ENCODE measurements around the gene TSGA10.
"Not testable (repeated sequence)": the region's sequence is repeated elsewhere in the genome, so short reads cannot be mapped to it uniquely, and the experiment has no call there.

TSGA10 gene, protein sequence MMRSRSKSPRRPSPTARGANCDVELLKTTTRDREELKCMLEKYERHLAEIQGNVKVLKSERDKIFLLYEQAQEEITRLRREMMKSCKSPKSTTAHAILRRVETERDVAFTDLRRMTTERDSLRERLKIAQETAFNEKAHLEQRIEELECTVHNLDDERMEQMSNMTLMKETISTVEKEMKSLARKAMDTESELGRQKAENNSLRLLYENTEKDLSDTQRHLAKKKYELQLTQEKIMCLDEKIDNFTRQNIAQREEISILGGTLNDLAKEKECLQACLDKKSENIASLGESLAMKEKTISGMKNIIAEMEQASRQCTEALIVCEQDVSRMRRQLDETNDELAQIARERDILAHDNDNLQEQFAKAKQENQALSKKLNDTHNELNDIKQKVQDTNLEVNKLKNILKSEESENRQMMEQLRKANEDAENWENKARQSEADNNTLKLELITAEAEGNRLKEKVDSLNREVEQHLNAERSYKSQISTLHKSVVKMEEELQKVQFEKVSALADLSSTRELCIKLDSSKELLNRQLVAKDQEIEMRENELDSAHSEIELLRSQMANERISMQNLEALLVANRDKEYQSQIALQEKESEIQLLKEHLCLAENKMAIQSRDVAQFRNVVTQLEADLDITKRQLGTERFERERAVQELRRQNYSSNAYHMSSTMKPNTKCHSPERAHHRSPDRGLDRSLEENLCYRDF

DNA sequence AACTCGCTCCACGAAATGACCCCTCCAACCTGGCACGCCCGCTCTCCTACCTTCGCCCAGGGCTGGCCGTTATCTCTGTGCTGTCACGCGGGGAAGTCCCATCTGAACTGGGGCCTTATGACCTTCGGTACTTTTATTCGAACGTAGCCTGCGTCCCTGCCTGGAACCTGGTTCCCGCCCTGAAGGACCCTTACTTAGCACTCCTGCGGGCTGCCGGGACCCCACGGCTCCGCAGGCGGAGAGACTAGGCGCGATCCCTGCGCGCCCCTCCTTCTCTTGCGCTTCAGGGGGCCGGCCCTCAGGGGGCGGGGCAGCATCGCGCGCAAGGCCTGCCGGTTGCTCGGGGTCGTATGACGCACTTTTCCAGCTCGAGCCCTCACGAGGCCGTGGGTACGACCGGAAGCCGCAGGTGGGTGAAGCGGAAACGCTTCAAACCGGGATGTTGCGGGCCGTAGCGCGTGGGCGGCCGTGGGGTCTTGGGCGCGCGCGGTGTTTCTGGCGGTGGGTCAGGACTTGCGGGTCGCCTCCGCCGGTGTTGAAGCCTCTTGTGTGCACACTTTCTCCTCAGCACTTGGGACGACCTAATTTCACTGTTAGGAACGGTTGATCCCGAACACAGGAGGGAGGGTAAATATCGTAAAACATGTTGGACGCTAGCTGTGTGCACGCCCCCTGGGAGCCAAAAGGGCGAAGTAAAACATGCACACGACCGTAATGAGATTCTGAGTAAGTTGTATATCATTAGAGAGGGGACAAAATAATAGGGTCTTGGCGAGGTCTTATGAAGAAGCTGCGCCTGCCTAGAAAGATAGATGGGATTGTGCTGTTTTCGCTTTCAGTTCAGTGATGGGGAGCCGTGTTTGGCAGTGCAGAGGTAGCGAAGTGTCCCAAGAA, at the start of gene TSGA10, which contains the start of gene LIPT1:
TSGA10 (minus strand) TSS at position 300 of the 894 bp plus-strand sequence. CDS start 45,503 bp downstream, outside the sequence.
LIPT1 (plus strand) TSS at position 325 of the 894 bp plus-strand sequence. CDS start 6,991 bp downstream, outside the sequence.
- in situ Hi-C loops (cut with HindIII; ENCODE audit: low sequenced_read_pairs): no loop called here

DNA sequence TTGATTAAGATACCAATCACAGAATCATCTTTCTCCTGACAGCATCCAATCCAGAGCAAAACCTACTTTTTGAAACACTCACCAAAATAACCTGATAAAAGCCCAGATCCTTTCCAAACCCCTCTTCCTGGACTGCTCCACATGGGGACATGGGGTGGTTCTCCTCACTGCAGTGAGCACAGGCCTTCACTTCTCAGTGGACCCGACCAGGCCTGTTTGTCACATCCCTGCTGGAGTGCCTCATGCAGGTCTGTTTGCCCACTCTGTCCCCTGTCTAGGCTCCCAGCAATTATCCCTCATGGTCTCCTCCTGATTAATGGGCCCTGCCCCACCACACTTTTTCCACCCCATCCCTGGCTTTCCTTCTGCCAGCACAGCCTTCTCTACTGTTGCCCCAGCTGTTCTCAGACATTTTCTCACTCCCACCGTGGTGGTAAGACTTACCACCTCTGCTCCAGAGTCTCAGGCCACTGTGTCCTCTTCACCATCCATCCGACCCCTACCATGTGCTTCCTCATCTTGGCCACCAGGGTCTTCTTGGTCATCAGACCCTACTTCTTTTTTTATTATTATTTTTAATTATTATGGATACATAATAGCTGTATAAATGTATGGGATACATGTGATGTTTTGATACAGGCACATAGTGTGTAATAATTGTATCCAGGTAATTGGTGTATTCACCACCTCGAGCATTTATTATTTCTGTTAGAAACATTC, 47.4 kb upstream of the TSGA10 start:
- in situ Hi-C loops (cut with HindIII; ENCODE audit: low sequenced_read_pairs): no loop called here

DNA sequence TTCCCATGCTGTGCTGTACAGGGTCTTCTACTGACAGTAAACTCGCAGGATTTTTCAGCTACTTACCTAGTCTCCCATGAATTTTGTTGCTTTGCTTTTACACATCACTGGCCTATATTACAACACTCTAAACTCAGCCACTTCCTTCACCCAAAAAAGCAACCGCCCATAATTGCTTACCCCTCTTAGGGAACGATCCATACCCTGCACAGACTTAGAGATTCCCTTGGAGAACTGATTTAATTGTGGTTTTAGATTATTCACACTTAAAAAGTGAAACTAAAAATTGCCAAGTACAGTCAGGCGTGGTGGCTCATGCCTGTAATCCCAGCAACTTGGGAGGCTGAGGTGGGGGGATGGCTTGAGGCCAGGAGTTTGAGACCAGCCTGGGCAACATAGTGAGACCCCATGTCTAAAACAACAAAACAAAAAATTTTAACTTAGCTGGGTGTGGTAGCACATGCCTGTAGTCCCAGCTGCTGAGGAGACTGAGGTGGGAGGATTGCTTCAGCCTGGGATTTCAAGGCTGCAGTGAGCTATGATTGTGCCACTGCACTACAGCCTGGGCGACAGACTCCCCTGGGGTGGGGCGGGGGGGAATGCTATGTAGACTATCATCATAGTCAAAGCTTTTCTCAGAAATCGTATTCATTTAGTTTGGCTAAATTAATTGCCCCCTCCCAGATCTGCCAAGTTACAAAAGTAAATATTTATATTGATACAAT, 45.5 kb upstream of the TSGA10 start:
- in situ Hi-C loops (cut with HindIII; ENCODE audit: low sequenced_read_pairs): no loop called here

DNA sequence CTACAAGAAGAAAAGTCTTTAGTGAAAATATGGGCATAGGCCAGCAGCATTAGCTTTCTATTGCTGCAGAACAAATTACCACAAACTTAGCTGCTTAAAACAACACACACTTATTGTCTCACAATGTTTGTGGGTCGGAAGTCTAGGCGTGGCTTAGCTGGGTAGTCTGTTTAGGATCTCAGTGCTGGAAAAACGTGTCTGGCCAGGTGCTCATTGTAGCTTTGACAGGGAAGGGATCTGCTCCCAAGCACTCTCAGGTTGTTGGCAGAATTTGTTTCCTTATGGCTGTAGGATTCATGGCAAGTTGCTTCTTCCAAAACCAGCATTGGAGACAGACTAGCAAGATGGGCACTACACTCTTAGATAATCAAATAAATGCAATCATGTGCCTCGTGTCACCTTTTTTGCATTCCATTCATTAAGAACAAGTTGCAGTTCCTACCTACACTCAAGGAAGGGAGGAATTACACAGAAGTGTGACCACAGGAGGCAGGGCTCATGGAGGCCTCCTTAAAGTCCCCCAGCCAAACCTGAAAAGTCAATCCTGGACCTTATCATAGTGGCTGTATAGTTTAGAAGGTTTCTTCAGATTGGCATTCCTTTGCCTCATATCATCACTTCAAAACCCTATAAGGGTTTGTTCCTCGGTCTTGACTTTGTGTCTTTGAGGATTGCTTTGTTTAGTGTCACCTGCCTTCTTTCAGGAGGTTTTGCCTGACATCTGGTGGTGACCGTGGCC, 43.5 kb upstream of the TSGA10 start:
- in situ Hi-C loops (cut with HindIII; ENCODE audit: low sequenced_read_pairs): no loop called here

DNA sequence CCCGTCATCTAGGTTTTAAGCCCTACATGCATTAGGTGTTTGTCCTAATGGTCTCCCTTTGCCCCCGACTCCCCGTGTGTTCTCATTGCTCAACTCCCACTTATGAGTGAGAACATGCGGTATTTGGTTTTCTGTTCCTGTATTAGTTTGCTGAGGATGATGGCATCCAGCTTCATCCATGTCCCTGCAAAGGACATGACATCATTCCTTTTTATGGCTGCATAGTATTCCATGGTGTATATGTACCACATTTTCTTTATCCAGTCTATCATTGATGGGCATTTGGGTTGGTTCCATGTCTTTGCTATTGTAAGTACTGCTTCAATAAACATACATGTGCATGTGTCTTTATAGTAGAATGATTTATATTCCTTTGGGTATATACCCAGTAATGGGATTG, 37.6 kb upstream of the TSGA10 start:
- in situ Hi-C loops (cut with HindIII; ENCODE audit: low sequenced_read_pairs): not testable (repeated sequence)

DNA sequence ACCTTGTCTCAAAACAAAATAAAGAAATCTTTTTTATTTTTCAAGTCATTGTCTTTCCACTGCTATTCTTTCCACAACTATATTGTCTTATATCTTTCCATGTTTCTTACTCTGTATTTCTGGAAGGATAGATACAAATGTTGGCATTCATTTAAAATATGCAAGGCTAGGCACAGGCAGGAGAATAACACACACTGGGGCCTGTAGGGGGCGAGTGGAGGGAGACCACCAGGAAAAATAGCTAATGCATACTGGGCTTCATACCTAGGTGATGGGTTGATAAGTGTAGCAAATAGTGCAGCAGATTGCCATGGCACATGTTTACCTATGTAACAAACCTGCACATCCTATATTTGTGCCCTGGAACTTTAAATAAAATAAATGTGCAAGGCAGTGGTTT, 35.8 kb upstream of the TSGA10 start:
- in situ Hi-C loops (cut with HindIII; ENCODE audit: low sequenced_read_pairs): no loop called here

DNA sequence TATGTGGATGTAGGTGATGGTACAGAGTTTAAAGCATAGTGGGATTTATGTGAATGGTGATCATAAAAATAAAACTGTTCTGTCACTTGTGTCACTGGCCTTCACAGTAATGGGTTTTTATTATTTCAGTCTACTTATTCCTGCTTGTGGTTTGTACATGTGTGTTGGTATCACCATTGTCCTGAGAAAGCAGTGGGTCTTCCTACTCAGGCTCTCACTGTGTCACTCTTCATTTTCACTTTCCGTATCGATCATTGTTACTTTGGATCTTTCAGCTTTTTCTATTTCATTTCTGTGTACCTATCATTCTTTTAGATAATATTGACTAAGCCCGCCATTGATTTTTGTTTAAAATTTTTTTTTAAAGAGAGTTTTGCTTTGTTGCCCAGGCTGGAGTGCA, 33.6 kb upstream of the TSGA10 start:
- in situ Hi-C loops (cut with HindIII; ENCODE audit: low sequenced_read_pairs): no loop called here

DNA sequence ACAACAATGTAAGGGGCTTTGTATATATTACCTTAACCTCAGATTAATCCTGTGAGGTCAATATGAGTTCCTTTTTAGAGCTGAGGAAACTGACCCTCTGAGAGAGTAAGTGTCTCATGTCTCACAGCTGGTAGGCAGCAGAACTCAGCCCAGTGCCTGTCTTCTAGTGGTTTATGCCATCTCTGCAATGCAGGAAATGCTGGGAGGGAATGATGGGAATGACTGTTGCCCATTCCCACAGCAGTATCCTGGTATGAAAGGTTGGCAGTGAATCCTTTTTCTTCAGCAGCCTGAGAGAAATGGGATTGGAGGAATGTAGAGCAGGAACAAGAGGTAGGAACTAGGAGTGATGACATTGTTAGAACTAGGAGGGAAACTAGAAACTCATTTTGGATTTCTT, 32.3 kb upstream of the TSGA10 start:
- in situ Hi-C loops (cut with HindIII; ENCODE audit: low sequenced_read_pairs): no loop called here

DNA sequence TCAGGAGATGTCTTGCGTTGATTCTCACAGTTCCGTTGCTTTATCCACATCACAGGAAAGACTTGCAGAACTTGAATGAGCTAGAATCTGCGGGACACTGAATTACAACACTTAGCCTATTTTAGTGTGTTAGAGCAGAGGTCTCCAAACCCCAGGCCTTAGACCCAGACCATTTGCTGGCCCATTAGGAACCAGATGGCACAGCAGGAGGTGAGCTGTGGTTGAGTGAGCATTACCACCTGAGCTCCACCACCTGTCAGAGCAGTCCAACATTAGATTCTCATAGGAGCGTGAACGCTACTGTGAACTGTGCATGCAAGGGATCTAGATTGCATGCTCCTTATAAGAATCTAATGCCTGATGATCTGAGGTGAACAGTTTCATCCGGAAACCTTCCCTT, 30.1 kb upstream of the TSGA10 start:
- in situ Hi-C loops (cut with HindIII; ENCODE audit: low sequenced_read_pairs): no loop called here

DNA sequence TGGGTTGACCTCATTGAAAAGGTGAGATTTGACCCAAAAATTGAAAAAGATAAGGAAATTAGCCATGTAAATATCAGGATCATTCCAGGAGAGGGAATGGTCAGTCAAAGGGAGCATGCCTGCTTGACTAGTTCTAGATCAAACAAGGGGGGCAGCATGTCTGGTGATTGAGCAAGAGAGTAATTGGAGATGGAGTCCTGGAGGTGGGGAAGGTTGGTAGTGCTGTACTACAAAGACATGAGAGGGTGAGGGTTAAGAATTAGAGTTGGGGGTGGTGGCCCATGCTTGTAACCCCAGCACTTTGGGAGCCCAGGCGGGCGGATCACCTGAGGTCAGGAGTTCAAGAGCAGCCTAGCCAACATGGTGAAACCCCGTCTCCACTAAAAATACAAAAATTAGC, 28.3 kb upstream of the TSGA10 start:
- in situ Hi-C loops (cut with HindIII; ENCODE audit: low sequenced_read_pairs): no loop called here

DNA sequence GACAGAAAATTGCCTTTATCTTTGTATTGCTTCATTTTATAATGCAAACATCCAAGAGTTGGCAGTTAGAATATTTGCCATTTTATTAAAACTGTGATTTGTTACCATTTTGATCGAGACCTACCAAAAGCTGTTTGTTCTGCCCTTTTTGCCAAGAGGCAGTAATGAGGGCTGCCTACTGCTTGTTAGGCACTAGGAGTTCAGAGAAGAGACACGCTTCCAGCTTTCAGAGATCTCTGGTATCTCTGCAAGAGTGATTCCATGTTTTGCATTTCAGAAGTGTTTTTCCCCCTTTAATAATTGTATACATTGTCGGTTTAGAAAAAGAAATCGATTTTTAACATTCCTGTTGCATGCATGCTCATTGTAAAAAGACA, 26.9 kb upstream of the TSGA10 start:
- in situ Hi-C loops (cut with HindIII; ENCODE audit: low sequenced_read_pairs): no loop called here

DNA sequence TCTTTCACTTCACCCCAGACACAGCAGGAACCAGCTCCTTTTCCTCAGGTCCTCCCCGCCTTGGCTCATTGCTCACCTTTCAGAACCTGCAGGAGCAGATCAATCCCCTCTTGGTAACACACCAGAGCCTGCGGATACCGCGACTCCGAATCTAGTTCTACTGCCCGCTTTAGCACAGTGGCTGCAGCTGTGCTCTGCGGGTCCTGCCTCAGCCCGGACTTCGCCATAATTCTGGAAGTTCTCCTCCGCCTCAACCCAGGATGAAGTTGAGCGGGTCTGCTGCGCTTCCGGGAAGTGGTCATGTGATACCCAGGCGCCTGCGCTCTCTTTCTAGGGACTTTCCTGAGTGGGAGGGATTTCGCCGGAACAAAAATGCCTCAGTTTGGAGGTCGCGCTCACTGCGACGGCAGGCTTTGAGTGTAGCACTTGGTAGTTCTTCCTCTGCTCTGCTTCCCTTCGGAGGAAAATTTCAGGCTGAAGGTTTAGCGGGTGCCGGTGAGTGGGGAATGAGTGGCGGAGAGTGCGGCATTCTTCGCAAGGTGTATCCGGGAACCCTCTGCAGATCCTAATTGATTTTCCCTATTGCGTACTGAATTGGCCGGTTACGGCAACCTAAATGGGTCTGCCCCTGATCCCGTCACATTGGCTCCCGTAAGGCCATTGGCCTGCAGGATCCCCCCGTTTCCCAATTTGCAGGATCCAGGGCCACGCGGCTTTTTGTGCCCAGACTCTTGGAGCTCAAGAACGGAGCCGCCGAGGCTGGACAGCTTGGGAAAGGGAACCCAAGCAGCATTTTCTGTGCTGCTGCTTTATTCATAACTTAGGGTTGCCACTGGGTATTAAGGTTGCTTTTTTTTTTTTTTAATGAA, 26.2 kb upstream of the TSGA10 start, which contains the start of the genes MITD1 and MRPL30:
MITD1 (minus strand) TSS at position 304 of the 869 bp plus-strand sequence; CDS start at position 227, 77 bp downstream.
MRPL30 (plus strand) TSS at position 430 of the 869 bp plus-strand sequence. CDS start 5,020 bp downstream, outside the sequence.
- in situ Hi-C loops (cut with HindIII; ENCODE audit: low sequenced_read_pairs): no loop called here

DNA sequence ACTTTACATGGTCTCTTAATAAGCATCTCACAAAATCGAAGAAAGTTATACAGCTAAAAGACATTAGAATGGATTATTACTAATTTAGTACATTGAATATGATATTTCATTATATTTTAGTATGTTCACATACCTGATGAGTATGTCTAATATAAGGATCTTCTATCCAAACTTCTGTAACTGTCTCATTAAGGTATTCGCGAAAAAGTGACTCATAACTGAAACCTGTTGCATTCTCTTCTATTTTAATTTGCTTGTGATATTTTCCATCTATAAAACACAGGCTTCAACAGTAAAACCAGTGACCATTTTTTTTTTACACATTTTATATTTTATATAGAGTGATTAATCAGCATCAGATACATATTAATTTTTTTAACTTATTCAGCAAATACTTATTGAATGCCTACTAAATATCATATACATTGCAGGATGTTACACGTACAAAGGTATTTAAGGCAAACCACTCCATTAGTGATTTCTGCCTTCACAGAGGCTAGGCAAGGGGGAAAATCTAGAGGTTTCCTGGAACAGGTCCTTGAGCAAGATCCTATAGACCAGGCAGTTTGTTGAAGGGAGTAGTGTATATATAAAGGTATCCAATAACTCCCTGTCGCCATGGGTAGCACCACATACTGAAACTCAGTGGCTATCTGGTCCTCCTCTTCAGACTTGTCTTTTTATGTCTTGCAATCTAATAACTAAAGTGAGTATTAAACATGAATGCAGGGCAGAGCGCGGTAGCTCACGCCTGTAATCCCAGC, 16.8 kb upstream of the TSGA10 start:
- in situ Hi-C loops (cut with HindIII; ENCODE audit: low sequenced_read_pairs): no loop called here

DNA sequence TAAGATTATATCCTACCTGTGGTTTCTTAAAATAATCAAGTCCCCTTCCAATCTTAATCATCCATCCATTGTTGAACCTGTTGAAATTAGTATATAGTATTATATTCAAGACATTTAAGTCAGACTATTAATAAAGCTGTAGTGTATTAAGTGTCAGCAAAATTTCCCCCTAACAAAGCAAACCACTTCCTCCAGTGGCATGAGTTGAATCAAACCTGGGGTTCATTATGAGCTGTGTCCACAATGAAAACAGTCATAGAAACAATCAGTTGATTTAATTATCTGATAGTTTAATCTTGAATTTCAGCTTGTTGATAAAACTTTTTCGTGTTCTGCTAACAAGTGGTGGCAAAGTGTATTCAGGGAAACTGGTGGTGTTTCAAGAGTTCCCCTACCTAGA, 14.8 kb upstream of the TSGA10 start:
- in situ Hi-C loops (cut with HindIII; ENCODE audit: low sequenced_read_pairs): no loop called here

DNA sequence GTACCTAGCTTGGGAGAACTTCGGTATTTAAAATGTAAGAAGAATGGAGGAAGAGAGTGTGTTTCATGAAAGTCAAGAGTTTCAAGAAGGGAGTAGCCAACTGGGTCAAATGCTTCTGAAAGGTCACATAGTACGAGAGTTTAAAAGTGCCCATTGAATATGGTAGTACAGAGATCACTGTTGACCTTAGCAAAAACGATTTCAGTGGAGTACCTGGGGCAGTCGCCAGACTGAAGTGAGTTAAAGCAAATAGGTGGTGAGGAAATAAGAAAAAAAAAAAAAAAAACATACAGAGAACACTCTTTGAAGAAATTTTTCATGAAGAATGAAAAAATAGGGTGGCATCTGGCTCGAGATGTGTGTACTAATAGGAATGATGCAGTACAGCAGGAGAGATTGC, 11.5 kb upstream of the TSGA10 start:
- in situ Hi-C loops (cut with HindIII; ENCODE audit: low sequenced_read_pairs): no loop called here

DNA sequence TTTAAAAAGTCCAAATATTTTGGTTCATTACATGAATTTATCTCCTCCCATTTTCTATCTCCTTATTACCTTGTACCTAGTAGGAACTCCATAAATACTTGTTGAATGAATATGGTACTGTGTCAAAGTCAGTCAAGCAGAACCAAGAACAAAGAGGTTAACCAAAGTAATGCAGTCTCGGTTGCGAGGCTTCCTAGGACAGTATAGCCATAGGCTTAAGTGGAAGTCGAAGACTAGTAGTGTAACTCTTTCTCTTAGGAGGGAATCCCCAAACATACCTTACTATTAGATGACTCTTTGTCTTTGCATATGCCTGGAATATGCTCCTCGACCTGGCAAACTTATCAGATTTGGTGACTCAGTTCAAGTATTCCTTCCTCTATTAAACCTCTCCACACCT, 4.9 kb upstream of the TSGA10 start:
- in situ Hi-C loops (cut with HindIII; ENCODE audit: low sequenced_read_pairs): no loop called here

DNA sequence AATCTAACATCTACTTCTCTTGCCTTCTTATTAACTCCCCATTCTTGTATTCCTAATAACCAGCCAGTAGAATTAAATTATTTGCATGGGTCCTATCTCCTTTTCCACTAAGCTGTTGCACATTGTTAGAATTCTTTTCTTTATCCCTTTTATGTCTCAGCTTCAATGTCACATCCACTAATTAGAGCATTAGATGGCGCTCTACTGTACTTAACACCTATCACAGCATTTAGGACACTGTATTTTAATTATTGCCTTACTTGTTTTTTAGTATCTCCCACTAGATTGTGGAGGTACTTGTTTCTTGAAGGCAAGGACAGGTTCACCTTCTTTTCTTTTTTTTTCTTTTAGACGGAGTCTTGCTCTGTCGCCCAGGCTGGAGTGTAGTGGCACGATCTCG, 3.9 kb upstream of the TSGA10 start:
- in situ Hi-C loops (cut with HindIII; ENCODE audit: low sequenced_read_pairs): no loop called here
